22Rv1 (cell line): ENCODE data around the gene MT1A.

Experiments used
- ZFX ChIP-seq: fragments of 450-650 bp; IDR thresholded peaks from 2 replicates; pipeline ENCODE4 v1.6.1; 2017; ENCODE audit warnings: antibody characterized with exemption, borderline replicate concordance
- TF ChIP-seq, protein P1 (sequence below): fragments of 450-650 bp; IDR thresholded peaks from 2 replicates; pipeline ENCODE4 v1.5.1; 2017; ENCODE audit warnings: mild to moderate bottlenecking

DNA sequence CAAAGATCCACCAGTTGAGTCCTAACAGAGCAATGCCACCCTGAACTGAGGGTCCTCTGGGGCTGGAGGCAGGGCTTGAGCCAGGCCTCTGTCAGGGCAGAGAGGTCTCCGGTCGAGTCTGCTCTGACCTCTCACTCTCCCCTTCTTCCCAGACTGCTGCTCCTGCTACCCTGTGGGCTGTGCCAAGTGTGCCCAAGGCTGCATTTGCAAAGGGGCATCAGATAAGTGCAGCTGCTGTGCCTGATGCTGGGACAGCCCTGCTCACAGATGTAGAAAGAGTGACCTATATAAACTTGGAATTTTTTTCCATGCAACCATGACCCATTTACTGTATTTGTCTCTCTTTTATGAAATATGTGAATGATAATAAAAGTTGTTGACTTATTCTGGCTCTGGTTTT lies 10.8 kb downstream of the MT1A start:
- TF ChIP-seq, protein P1, sequence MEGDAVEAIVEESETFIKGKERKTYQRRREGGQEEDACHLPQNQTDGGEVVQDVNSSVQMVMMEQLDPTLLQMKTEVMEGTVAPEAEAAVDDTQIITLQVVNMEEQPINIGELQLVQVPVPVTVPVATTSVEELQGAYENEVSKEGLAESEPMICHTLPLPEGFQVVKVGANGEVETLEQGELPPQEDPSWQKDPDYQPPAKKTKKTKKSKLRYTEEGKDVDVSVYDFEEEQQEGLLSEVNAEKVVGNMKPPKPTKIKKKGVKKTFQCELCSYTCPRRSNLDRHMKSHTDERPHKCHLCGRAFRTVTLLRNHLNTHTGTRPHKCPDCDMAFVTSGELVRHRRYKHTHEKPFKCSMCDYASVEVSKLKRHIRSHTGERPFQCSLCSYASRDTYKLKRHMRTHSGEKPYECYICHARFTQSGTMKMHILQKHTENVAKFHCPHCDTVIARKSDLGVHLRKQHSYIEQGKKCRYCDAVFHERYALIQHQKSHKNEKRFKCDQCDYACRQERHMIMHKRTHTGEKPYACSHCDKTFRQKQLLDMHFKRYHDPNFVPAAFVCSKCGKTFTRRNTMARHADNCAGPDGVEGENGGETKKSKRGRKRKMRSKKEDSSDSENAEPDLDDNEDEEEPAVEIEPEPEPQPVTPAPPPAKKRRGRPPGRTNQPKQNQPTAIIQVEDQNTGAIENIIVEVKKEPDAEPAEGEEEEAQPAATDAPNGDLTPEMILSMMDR, result no peak
- no peak for TF ChIP-seq ZFX
